ENCODE results near the gene UNC5C.

UNC5C gene

DNA sequence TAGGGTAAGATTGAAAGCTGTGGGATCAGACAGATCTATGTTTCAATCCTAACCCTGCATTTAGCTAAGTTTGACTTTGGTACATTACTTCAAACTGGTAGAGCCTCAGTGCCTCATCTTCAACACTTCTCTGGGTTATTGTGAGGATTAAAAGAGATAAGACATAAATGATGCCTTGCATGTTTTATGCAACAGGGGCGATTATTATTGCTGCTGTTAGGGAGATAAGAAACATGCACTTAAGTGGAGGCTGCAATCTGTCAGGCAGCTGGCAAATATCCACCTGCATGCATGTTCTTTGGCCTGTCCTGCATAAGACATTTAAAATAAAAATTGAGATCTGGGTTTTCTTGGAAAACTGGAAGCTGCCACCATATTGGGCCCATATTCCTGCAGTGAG lies 24.6 kb downstream of the UNC5C start:
- H3K4me3 ChIP-seq (ENCODE audit: low read depth, low read length) = no peak overlapping the region

DNA sequence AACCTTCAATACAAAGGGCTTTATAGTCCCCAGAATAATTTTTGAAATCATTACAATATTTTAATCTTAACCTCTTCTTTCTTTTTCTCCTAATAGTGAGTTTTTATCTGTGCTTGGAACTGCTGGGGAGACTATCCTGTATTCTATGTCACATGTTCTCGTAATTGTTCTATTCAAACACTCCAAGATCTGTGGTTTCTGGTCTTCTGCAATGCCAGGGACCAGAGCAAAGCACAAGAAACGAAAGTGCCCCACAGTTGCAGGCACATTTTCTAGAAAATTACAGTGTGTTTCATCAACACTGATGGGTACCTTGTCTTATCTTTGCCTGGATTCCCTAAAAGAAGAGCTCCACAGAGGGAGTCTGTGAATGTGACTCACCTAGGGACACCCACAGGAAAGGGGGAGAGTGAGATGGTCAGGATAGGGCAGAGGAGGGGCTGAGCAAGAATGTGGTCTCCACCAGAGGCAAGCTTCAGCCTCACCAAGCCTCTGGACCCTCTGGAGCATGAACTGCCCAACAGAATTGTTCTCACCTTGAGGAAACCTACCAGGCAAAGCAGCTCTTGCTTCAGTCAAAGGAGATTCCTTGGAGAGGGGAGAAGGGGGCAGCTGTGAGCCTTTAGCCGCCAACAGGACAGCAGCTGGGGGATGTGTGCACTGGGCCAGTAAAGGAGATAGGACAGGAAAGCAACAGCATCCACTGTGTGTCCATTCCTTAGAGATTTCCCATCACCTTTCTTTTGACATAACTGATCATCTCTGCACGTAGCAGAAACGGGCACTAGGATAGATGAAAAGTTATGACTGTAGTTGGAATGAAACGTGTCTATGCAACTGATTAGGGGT lies 25.9 kb downstream of the UNC5C start:
- H3K4me3 ChIP-seq (ENCODE audit: low read depth, low read length) = no peak overlapping the region

DNA sequence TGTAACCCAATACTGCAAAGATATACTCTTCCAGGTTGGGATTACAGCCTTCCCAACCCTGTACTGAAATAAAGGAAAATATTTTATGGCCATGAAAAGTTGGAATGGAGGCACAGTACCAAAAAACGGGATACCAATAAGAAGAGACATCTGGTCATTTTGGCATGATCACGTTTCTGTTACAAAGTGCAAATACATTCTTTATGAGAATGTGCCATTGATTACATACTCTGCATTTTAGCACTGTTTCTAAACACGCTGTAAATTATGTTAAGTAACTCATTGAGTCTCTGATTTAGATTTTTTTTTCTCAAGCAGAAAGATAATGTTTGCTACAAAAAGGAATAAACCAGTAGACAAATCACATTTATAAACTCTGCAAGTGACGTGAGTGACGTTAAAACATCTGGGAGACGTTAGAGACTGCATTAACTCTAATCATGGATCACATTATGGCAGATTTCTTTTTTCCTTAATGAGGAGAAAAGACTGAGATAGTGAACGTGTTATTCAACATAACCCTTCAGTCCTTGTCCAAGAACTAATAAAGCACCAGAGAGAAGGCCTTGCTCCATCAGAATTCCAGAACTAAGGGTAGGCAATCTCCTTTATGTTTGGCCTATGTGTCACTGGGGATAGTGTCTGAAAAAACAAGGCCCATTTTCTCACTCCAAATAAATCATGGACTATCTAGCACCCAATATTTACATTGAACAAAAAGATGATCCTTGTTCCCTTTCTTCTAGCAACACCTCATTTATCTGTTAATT lies 31.0 kb downstream of the UNC5C start:
- no peak overlapping the region for H3K4me3 ChIP-seq (ENCODE audit: low read depth, low read length)

DNA sequence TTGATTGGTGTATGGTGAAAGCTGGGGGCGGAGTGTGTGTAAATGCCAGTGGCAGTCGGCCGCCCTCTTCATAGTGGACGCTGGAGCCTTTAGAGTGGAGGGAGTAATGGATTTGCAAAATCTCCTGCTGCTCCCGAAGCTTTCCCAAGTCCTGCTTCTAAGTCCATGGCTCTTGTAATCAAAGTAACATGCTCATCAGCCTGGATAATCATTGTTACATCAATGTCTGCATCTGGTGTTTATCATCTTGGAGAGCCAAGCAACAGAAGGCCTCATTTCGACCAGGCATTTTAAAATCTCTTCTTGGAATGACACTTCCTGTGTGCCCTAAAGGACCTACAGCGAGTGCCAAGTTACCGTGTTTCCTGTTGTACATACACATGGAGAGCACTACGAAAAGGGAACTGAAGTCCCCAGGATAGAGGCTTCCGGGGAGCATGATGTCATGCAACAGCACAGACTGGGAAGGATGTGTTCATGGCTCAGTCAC lies 32.2 kb downstream of the UNC5C start:
- no peak overlapping the region for H3K4me3 ChIP-seq (ENCODE audit: low read depth, low read length)

DNA sequence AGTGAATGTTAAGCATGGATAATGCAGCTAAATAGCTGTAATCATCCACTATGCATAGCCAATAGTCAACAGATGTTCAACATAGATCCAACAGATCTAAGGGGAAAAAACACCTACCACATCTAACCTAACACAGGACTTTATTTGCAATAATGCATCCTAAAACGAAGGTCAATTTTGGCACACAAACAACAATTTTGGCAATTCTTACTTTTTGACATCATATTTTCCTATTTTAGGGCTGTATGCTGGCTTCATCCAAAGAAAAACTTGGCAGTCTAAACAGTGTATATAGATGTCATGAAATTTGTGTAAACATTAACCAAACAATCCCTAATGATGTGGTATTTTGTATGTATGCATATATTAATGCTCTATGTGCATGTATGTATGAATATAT lies 33.2 kb downstream of the UNC5C start:
- no peak overlapping the region for H3K4me3 ChIP-seq (ENCODE audit: low read depth, low read length)

DNA sequence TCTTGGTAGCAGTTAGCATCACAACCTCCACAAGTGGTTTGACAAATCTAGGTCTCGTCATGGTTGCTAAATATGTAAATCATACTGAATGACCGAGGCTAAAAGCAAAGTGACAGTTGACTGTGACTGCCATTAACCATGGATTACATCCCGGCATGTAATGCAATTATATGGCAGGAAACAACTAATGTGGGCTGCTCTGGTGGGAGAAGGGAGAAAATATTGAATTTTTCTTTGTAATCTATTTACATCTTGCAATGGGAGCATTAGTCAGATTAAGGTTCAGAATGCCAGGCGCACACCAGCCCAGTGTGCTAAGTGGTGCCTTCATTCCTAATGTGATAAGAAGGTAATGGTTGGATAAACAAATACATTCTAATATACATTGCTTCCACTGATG lies 35.8 kb downstream of the UNC5C start:
- no peak overlapping the region for H3K4me3 ChIP-seq (ENCODE audit: low read depth, low read length)

DNA sequence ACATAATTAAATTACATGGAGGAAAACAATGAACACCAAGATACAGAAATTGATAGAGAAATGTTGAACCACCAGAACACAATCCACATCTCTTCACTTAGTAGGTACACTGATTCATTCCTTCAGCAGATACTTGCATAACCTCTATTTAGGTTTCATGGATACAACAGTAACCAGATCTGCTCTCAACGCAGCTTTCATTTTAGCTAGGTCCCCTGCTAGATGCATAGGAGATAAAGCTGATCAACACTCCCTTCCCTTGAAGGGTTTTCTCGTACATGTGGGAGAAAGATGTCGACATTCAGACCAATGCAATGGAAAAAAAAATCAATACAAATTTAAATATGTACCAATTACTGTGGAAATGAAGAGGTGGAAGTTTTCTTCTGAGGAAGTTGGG lies 37.3 kb downstream of the UNC5C start:
- no peak overlapping the region for H3K4me3 ChIP-seq (ENCODE audit: low read depth, low read length)

DNA sequence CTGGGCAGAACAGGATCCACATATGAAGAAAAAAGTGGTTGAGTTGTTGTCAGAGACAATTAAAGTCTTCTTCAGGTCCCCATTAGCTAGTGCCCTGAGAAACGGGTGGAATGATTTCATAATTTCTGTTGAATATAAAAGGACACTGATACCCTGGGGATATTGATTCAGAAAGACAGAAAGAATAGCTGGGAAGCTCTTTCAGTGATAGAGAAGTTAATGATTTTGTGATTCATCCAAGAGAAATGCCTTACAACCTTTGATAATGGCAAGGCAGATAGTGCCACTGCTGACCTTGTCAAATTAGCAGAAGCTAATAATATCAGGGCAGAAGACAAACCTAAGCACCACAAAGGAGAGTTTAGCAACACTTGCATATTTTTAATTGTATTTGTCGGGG lies 37.9 kb downstream of the UNC5C start:
- no peak overlapping the region for H3K4me3 ChIP-seq (ENCODE audit: low read depth, low read length)

DNA sequence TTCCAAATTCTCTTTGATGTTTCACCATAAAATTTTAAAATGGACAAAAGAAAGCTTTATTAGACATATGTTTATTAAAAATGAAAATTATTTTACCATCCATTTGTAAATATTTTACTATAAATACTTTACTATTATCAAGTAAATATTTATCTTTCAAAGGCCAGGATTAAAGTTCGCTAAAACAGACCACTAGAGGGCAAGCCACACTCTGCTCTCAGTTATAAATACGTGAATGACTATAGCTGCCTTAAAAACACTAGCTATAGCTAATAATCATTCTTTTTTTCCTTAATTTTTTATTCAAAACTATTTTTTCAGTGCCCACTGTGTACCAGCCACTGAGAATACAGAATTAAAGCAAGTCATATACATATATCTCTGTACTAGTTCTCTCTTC lies 38.6 kb downstream of the UNC5C start:
- H3K4me3 ChIP-seq (ENCODE audit: low read depth, low read length) = no peak overlapping the region

DNA sequence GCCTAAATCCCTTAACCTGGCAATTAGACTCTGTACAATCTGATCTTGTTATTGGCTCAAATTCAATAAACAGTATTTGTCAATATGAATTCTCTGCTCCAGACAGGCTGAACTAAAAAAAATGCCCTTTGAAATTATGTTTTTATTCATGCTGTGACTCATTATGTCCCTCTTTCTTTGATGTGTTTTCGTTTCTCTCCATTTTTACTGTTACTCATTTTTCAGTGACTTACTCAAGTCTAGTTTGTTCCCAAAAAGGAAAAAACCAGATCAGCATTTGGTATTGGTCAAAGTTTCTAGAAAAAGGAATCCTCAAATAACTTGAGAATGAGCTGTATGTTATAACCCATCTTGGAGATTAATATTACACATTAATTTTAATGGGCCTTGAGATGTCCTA lies 40.4 kb downstream of the UNC5C start:
- H3K4me3 ChIP-seq (ENCODE audit: low read depth, low read length) = no peak overlapping the region

DNA sequence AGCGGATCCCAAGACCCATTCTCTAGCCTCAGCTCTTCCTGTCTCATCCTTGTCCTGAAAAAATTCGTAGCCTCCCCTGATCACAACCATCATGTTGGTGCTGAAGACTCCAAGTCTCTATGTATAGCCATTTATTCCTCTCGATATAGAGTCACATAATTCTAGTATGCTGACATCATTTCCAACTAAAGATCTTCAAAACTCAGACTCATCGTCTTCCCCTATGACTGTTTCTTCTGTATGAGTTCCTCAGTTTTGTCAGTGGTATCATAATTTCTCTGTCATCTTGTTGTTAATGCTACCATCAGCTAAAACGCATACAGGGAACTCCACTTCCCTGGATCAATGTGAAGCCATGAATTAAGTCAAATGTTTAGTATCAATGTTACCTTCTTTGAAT lies 41.2 kb downstream of the UNC5C start:
- no peak overlapping the region for H3K4me3 ChIP-seq (ENCODE audit: low read depth, low read length)

DNA sequence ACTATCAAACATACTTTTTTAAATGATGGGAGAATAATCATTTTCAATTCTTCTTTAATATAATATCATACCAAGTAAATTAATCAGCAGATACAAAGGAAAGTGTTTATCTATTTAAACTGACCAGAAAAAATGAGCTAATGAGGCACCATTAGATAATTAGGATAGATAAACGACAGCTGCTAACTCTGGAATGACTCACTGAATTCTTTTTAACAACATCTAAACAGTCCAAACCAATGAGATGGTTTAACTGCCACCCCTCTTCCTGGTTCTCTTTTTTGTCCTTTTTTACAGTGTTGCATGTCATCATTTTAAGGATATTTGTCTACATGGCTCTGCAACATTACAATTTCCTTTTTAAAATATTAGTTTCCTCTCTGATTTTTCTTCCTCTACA lies 41.6 kb downstream of the UNC5C start:
- no peak overlapping the region for H3K4me3 ChIP-seq (ENCODE audit: low read depth, low read length)

DNA sequence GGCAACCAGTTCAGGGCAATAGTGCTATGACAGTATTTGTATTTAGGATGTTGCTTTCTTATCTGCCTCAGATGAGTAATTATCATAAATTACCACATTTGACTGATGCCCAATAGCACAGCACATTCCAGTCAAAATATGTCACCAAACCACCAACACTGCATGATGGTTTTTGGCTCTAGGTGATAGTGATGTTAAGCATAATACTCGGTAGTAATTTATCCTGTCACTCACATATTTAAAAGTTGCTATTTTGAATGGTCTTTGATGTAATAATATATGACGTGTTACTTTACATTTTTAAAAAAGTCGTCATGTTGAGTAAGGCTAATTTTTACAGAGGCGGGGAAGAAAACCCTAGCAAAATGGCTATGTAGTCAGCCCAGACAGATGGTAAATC lies 42.5 kb downstream of the UNC5C start:
- H3K4me3 ChIP-seq (ENCODE audit: low read depth, low read length) = no peak overlapping the region

DNA sequence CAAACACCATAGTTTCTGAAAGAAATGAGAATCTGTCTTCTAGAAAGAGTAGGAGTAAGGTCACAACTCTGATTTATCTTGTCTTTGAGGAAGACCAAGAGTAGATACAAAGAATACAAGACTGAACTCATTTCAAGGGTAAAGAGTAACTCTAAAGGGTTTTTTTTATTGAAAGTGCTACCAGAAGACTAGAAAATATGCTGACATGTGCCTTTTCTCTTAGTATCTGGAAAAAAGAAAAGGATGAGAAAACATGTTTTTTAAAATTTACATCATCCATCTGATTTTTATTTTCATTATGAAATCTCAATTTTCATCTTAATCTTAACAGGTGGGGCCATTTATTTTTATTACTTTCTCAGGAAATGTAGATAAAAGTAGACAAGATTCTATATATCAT lies 43.0 kb downstream of the UNC5C start:
- H3K4me3 ChIP-seq (ENCODE audit: low read depth, low read length) = no peak overlapping the region

DNA sequence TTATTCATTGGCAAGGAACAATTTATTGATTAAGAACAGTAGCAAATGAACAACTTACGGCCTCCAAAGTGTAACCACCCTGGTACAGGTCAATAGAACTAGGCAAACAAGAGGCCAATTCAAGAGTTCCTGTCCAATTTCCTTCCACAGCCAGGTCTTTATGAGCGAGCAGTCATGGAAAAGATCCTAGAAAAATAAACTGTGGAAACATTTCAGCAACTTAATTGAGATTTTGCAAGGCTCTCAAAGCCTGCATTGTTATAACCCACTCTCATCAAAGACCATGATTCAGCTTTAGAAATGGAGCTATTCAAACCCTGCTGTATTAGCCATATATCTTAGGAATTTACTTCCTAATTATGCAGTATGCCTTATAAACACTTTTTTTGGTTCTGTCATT lies 43.6 kb downstream of the UNC5C start:
- no peak overlapping the region for H3K4me3 ChIP-seq (ENCODE audit: low read depth, low read length)

DNA sequence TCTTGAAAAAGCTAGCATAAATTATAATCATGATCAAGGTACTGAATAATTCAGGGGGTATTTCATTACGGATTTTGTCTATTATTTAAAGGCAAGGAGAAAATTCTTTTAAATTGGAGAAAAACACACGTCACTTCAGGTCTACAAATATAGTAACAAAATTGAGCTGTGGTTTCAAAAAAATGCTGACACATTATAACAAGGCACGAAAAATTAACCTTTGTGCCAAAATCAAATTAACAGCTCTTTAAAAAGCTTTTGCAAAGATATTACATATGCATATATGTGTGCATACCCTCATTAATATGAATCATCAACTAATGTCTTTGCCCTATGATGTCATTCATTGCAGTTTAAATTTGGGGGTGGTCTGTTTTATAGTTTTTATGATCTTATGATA lies 44.3 kb downstream of the UNC5C start:
- no peak overlapping the region for H3K4me3 ChIP-seq (ENCODE audit: low read depth, low read length)

DNA sequence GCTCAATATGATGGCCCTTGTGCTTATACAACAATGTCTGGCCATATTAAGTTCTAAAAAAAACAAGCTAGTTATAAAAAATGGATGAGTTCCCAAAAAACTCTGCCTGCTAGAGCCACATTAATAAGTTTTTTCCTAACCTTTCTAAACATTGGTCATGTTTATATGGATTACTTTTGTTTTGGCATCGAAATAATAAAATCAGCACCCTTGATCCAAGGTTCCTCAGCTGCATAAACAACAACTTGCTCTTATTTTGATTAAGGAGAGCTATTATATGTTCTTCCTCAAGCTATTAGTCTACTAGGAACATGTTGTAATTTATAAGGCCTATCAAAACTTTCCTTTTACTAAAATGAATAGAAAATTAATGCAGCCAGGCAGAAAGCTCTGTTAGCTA lies 48.4 kb downstream of the UNC5C start:
- H3K4me3 ChIP-seq (ENCODE audit: low read depth, low read length) = no peak overlapping the region

DNA sequence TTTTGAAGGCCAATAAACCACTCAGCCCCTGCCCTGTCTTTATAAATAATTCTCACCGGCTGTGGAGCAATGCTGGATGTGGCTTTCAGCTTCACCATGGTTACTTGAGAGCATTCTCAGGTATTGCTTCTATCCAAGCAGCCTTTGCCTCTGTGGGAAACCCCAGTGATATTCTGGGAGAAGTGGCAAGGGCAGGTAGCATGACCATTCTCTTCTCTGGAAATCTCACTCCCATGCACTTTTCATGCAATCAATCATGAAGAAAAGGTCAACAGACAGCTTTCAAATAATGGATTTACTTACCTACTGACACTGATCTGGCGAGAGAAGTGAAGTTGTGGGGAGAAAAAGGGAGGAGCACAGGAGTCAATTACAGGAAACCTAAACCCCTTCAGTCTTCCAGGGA lies 49.5 kb downstream of the UNC5C start:
- no peak overlapping the region for H3K4me3 ChIP-seq (ENCODE audit: low read depth, low read length)

DNA sequence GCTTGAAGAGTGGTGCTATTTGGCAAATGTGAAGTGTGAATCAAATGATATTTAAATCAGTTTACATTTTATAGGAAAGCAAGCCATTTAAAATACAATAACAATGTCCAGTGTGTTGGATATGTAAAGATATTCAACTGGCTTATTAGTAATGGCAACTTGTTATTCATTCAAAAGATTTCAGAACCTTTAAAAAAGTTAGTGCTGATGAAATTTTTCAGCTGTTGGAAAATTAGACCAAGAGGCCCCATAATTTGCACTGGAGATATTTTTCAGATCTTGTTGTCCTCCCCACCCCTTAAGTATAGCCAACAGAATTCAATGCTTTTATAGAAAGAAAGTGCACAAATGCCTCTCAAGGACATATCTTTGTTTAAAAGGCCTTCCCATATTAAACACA lies 54.6 kb downstream of the UNC5C start:
- H3K4me3 ChIP-seq (ENCODE audit: low read depth, low read length) = no peak overlapping the region

DNA sequence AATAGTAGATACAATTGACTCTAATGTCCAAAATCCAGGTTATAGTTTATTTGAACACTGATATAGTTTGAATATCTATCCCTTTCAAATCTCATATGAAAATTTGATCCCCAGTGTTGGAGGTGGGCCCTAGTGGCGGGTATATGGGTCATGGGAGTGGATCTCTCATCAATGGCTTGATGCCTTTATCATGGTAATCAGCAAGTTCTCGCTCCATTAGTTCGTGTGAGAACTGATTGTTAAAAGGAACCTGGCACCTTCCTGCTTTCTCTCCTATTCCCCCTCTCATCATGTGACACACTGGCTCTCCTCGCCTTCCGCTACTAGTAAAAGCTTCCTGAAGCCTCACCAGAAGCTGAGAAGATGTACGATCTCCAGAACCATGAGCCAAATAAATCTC lies 70.1 kb downstream of the UNC5C start:
- no peak overlapping the region for H3K4me3 ChIP-seq (ENCODE audit: low read depth, low read length)

DNA sequence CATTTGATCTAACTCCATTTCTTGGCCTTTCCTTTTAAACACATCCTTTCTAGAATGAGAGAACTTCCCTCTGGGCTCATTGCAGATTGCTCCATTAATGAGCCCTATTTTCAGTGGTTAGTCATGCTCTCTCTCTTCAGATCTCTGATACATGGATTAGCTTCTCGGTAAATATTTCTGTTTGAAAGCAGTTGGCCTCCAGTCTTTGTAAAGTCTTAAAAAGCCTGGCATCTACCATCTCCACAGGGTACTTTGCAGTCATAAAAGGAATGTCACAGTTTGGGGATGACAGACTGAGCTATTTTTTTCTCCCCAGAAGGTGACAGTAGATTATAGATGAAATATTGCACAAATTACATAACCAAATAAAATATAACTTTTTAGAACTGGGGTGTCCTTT lies 72.7 kb downstream of the UNC5C start:
- no peak overlapping the region for H3K4me3 ChIP-seq (ENCODE audit: low read depth, low read length)

DNA sequence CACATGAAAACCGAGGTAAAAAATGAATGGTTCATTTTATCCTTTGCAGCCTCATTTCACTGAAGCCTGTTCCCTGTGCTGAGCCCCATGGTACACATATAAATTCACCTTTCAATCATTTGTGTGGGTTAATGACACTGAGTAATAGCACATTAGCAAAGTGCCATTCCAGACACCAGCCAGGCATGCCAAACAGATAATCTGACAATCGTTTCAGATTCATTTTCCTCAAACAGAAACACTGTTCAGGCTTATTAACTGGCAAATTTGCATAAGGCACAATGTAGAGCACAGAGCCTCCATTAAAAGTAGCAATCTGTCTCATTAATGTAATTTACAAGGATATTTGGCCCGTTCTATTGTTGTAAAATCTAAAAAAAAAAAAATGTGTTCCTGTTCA lies 76.2 kb downstream of the UNC5C start:
- H3K4me3 ChIP-seq (ENCODE audit: low read depth, low read length) = no peak overlapping the region
